IMR-90 (cell line): ENCODE measurements around the gene CSRNP3. TPM values are rescaled to one million over a fixed set of nuclear protein-coding genes. Genes with fewer than 3 reads are reported as not detected.

Experiments used
- ATAC-seq: fragments of 200-7000 bp; cut with Tn5 transposase; 2 replicates; pipeline ENCODE4 v1.9.1; 2020; ENCODE audit warnings: low read depth, mild to moderate bottlenecking, moderate library complexity
- BruUV-seq: library from RNA; stranded (reverse); fragments of 400-500 nt; replicated peaks from 2 replicates; lab custom pipeline; 2021; lab: Mats Ljungman, UMichigan
- CTCF ChIA-PET: fragments of 300-600 bp; formaldehyde crosslinking; extraction: SDS; loops from one replicate; lab custom pipeline; 2021; ENCODE audit warnings: antibody characterized with exemption; lab: Yijun Ruan, JAX
- POLR2A ChIA-PET: fragments of 300-600 bp; sonication (Branson Sonifier 250); formaldehyde crosslinking; loops from one replicate; lab custom pipeline; 2022; ENCODE audit warnings: antibody characterized with exemption; ENCODE audit not compliant: unreplicated experiment; lab: Charles Lee
- DNase-seq: peaks from one replicate; pipeline ENCODE4 v3.0.0; 2013
- H2AFZ ChIP-seq: replicated peaks from 2 replicates; pipeline ENCODE3; 2013; ENCODE audit warnings: low read length, mild to moderate bottlenecking; ENCODE audit not compliant: poor library complexity
- H2AK5ac ChIP-seq: 2 replicates; pipeline ENCODE4 v1.6.1; 2013; ENCODE audit warnings: low read depth, low read length, inconsistent platforms
- H2AK9ac ChIP-seq: replicated peaks from 2 replicates; pipeline ENCODE3; 2013; ENCODE audit warnings: mild to moderate bottlenecking, low read depth, low read length, moderate library complexity; ENCODE audit not compliant: poor library complexity
- H2BK120ac ChIP-seq: 2 replicates; pipeline ENCODE4 v1.6.1; 2013; ENCODE audit warnings: low read depth, low read length, inconsistent platforms
- H2BK15ac ChIP-seq: 3 replicates; pipeline ENCODE4 v1.6.1; 2013; ENCODE audit warnings: low read depth, low read length, inconsistent platforms
- H2BK20ac ChIP-seq: 2 replicates; pipeline ENCODE4 v1.6.1; 2013; ENCODE audit warnings: low read depth, mild to moderate bottlenecking, inconsistent platforms, low read length, moderate library complexity
- H2BK5ac ChIP-seq: 2 replicates; pipeline ENCODE4 v1.6.1; 2013; ENCODE audit warnings: mild to moderate bottlenecking, low read depth, low read length, inconsistent platforms; ENCODE audit not compliant: poor library complexity, severe bottlenecking
- H3K14ac ChIP-seq: replicated peaks from 2 replicates; pipeline ENCODE4 v1.6.1; 2013; ENCODE audit warnings: low read depth, low read length, inconsistent platforms
- H3K18ac ChIP-seq: 2 replicates; pipeline ENCODE4 v1.6.1; 2013; ENCODE audit warnings: low read depth, low read length, control low read depth
- H3K23ac ChIP-seq: 2 replicates; pipeline ENCODE4 v1.6.1; 2013; ENCODE audit warnings: low read depth, low read length, inconsistent platforms
- H3K27ac ChIP-seq: 2 replicates; pipeline ENCODE4 v1.5.1; 2013; ENCODE audit warnings: mild to moderate bottlenecking, control low read depth, low read length; ENCODE audit not compliant: insufficient read depth
- H3K27me3 ChIP-seq: 2 replicates; pipeline ENCODE4 v1.6.1; 2013; ENCODE audit warnings: low read length; ENCODE audit not compliant: control insufficient read depth, insufficient read depth
- H3K36me3 ChIP-seq: 2 replicates; pipeline ENCODE4 v1.6.1; 2013; ENCODE audit warnings: low read length, mixed read lengths; ENCODE audit not compliant: control insufficient read depth, insufficient read depth
- H3K4ac ChIP-seq: 2 replicates; pipeline ENCODE4 v1.6.1; 2013; ENCODE audit warnings: low read depth, low read length, inconsistent platforms
- H3K4me1 ChIP-seq: 2 replicates; pipeline ENCODE4 v1.6.1; 2013; ENCODE audit warnings: low read length, mixed read lengths; ENCODE audit not compliant: control insufficient read depth, insufficient read depth
- H3K4me2 ChIP-seq: 2 replicates; pipeline ENCODE4 v1.6.1; 2013; ENCODE audit warnings: low read depth, mild to moderate bottlenecking, control low read depth, low read length, moderate library complexity
- H3K4me3 ChIP-seq: 2 replicates; pipeline ENCODE4 v1.5.1; 2013; ENCODE audit warnings: low read depth, mild to moderate bottlenecking, control low read depth, low read length, moderate library complexity; ENCODE audit not compliant: insufficient read depth
- H3K56ac ChIP-seq: 2 replicates; pipeline ENCODE4 v1.6.1; 2013; ENCODE audit warnings: low read length, inconsistent platforms; ENCODE audit not compliant: insufficient read depth; ENCODE audit errors: extremely low read depth
- H3K79me1 ChIP-seq, 2 experiments: 2 replicates each; pipeline ENCODE4 v1.6.1; 2013; ENCODE audit warnings: low read length in 2 of 2, inconsistent platforms in 1 of 2, low read depth in 1 of 2
- H3K9ac ChIP-seq: 2 replicates; pipeline ENCODE4 v1.6.1; 2013; ENCODE audit warnings: low read depth, low read length, control low read depth
- H3K9me1 ChIP-seq: 2 replicates; pipeline ENCODE4 v1.6.1; 2013; ENCODE audit warnings: low read length, inconsistent platforms; ENCODE audit not compliant: insufficient read depth
- H3K9me3 ChIP-seq: 2 replicates; pipeline ENCODE4 v1.6.1; 2013; ENCODE audit warnings: low read length; ENCODE audit not compliant: control insufficient read depth, insufficient read depth
- H4K20me1 ChIP-seq: 2 replicates; pipeline ENCODE4 v1.6.1; 2013; ENCODE audit warnings: low read length, inconsistent platforms; ENCODE audit not compliant: insufficient read depth
- H4K5ac ChIP-seq: 2 replicates; pipeline ENCODE4 v1.6.1; 2013; ENCODE audit warnings: mild to moderate bottlenecking, low read depth, low read length, control low read depth
- H4K8ac ChIP-seq, 2 experiments: 2 replicates each; pipeline ENCODE4 v1.6.1; 2013; ENCODE audit warnings: low read depth in 2 of 2, low read length in 2 of 2, control low read depth in 1 of 2, inconsistent platforms in 1 of 2
- H4K91ac ChIP-seq: 2 replicates; pipeline ENCODE4 v1.6.1; 2013; ENCODE audit warnings: low read depth, low read length, inconsistent platforms; ENCODE audit not compliant: insufficient read depth
- BHLHE40 ChIP-seq: fragments of 150-350 bp; IDR thresholded peaks from 2 replicates; pipeline ENCODE4 v1.6.1; 2016; ENCODE audit warnings: mild to moderate bottlenecking, low read depth, low read length
- WGBS, 2 experiments: methylation state at CpG; one replicate each; pipeline versions ENCODE4 v1.1.5 to v1.1.7; 2013; ENCODE audit warnings: missing lambda C conversion rate in 2 of 2; ENCODE audit not compliant: insufficient read length in 1 of 2; ENCODE audit errors: extremely low coverage in 2 of 2; 5-methylcytosine and 5-hydroxymethylcytosine counted together
- dilution Hi-C: fragments of 300-500 bp; cut with HindIII; formaldehyde crosslinking; loops from one replicate; pipeline ENCODE4 v1.14.3; 2018; ENCODE audit warnings: low sequenced_read_pairs; ENCODE audit not compliant: unreplicated experiment
- in situ Hi-C: fragments of 300-500 bp; cut with MboI; formaldehyde crosslinking; loops from 3 replicates; pipeline ENCODE4 v1.14.3; 2019; ENCODE audit warnings: low sequenced_read_pairs, inconsistent platforms, mixed read lengths
- intact Hi-C: fragments of 100-400 bp; cut with micrococcal nuclease; formaldehyde crosslinking; loops from 2 replicates; pipeline ENCODE4 v1.10.0; 2022
- polyA plus RNA-seq, 3 experiments: library from polyadenylated mRNA; depleted of rRNA; stranded (reverse); fragments of >200 nt; gene quantifications; 2 replicates each; pipeline ENCODE4 v1.2.3, GENCODE V29; 2012; ENCODE audit warnings: low replicate concordance in 1 of 3
- total RNA-seq: library from RNA; depleted of rRNA; stranded (reverse); fragments of >200 nt; gene quantifications from 2 replicates; pipeline ENCODE4 v1.2.3, GENCODE V29; 2012

The CSRNP3 gene
- total and polyA plus RNA-seq, 2 of the 4 experiments (the other 2 are of a cell fraction): 0.21 to 0.72 TPM

DNA sequence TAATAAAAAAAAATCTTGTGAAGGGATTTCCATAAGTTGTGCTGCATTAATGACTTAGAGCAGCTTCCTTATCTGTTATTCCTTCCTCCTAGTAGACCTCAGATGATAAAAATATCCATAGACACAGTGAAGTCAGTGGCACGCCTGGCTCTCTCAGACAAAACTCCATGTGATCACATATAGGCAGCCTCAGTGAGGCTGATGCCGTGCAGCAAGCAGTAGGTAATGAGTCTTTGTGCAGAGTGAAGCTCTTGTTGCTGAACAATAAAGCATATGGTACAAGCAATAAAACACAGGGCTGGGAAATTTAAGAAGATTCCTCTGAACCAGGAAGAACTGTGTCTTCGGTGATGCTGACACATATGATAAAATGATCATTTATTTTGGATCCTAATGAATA is 102.7 kb downstream of the CSRNP3 start:
- intact Hi-C loops: no loop called here
- Histone ChIP-seq H2BK20ac (no peak overlapping the region), H3K79me1 (no peaks in the 10 kb centered on the region), H3K4ac (no peak overlapping the region), H3K27me3 (no peaks in the 10 kb centered on the region), H4K91ac (no peak overlapping the region), H3K27ac (no peak overlapping the region), H3K9ac (no peak overlapping the region), H3K4me1 (no peaks in the 10 kb centered on the region; the same call in 1 of the 2 replicates), H2AK5ac (no peak overlapping the region), H3K9me1 (no peaks in the 10 kb centered on the region), H2BK15ac (no peak overlapping the region), H4K5ac (no peak overlapping the region), H3K18ac (no peak overlapping the region), H3K23ac (no peak overlapping the region), H3K4me3 (no peak overlapping the region), H4K8ac (no peak overlapping the region), H3K56ac (no peak overlapping the region), H2AK9ac (peak overlapping the region; percentile 37), H3K9me3 (no peaks in the 10 kb centered on the region), H2BK5ac (no peak overlapping the region), H2AFZ (no peak overlapping the region), H3K14ac (no peak overlapping the region), H2BK120ac (no peak overlapping the region), H4K20me1 (no peaks in the 10 kb centered on the region), H3K4me2 (no peak overlapping the region), H3K36me3 (no peaks in the 10 kb centered on the region)
- ChIA-PET POLR2A (no interaction called here), CTCF (no interaction called here)
- DNase-seq: no peak
- no CpG with 5 or more reads among the region's 3 CpGs for WGBS, 2 experiments
- dilution Hi-C loops: no loop called here
- in situ Hi-C loops: no loop called here
- TF ChIP-seq BHLHE40: no peak
- no TSS peak for BruUV-seq
- ATAC-seq: no peak
